ENCODE measurements around the gene TEX26. TPM values are rescaled to one million over a fixed set of nuclear protein-coding genes. Genes with fewer than 3 reads are reported as not detected.

Gene TEX26
- total and polyA plus RNA-seq, 2 donors, result 0.16 TPM; not detected in 1

DNA sequence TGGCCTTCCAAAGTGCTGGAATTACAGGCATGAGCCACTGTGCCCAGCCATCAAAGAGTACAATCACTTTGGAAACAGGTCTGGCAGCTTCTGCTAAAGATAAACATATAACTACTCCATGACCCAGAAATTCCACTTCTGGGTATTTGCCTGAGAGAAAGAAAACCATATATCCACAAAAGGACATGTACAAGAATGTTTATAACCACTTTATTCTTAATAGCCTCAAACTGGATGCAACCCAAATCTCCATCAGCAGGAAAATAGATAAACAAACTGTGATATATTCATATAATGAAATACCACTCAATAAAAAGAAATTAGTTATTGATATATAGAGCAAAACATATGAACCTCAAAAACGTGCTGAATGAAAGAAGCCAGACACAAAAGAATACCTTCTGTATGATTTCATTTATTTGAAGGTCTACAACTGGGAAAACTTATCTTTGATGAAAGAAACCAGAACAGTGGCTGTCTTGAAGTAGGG, 40.5 kb downstream of the TEX26 start:
- Histone ChIP-seq H3K27ac (ENCODE audit: low read depth) (no peak overlapping the region), H3K36me3 (ENCODE audit: insufficient read depth) (no peaks in the 10 kb centered on the region), H3K4me1 (ENCODE audit: insufficient read depth) (no peaks in the 10 kb centered on the region), H3K4me3 (ENCODE audit: low read depth, low read length) (no peak overlapping the region)
- 12% methylated on average over 1 of the region's 1 CpG for WGBS
- DNase-seq (ENCODE audit: extremely low spot score), result peak; percentile 35

DNA sequence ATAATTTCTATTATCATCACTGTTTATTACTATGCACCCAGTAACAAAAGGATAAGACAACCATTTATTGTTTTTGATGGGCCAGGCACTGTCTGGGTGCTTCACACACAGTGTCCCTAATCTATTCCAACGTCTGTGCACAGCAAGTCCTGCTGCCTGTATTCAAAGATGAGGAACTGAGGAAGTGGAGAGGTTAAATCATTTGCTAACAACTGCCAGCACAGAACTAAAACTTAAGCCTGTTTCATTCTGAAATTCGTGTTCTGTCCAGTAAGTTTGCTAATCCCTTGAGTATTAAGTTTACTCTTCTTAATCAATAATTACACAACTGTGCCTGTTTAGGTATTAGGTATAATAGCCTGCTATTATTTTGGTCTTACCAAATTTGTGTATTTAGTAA, 41.9 kb downstream of the TEX26 start:
- Histone ChIP-seq H3K36me3 (ENCODE audit: insufficient read depth) (no peaks in the 10 kb centered on the region), H3K4me3 (ENCODE audit: low read depth, low read length) (no peak overlapping the region), H3K4me1 (ENCODE audit: insufficient read depth) (no peaks in the 10 kb centered on the region), H3K27ac (ENCODE audit: low read depth) (no peak overlapping the region)
- 27% methylated on average over 2 of the region's 2 CpGs for whole genome bisulfite sequencing
- no peak for DNase-seq (ENCODE audit: extremely low spot score)

DNA sequence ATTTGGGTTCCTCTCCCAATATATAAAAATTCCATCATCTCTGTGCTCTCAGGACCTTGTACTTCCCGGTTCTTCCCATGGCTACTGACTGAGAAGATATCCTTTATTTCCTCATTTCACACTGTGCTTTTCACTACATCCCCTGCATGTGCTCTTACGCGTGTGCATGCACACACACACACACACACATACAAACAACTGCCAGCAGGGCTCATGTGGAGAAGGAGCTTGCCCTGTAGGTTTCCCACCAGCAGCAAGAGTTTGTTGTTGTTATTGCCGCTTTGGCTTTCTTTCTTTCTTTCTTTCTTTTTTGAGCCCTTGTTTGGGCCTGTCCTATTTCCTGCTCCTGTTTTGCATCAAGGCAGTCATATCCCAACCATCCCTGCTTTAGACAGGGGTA, 43.6 kb downstream of the TEX26 start:
- WGBS, result 74% methylated on average over 4 of the region's 4 CpGs
- no peaks in the 10 kb centered on the region for H3K4me1 ChIP-seq (ENCODE audit: insufficient read depth)
- H3K27ac ChIP-seq (ENCODE audit: low read depth), result no peak overlapping the region
- H3K36me3 ChIP-seq (ENCODE audit: insufficient read depth), result no peaks in the 10 kb centered on the region
- H3K4me3 ChIP-seq (ENCODE audit: low read depth, low read length), result no peak overlapping the region
- no peak for DNase-seq (ENCODE audit: extremely low spot score)

DNA sequence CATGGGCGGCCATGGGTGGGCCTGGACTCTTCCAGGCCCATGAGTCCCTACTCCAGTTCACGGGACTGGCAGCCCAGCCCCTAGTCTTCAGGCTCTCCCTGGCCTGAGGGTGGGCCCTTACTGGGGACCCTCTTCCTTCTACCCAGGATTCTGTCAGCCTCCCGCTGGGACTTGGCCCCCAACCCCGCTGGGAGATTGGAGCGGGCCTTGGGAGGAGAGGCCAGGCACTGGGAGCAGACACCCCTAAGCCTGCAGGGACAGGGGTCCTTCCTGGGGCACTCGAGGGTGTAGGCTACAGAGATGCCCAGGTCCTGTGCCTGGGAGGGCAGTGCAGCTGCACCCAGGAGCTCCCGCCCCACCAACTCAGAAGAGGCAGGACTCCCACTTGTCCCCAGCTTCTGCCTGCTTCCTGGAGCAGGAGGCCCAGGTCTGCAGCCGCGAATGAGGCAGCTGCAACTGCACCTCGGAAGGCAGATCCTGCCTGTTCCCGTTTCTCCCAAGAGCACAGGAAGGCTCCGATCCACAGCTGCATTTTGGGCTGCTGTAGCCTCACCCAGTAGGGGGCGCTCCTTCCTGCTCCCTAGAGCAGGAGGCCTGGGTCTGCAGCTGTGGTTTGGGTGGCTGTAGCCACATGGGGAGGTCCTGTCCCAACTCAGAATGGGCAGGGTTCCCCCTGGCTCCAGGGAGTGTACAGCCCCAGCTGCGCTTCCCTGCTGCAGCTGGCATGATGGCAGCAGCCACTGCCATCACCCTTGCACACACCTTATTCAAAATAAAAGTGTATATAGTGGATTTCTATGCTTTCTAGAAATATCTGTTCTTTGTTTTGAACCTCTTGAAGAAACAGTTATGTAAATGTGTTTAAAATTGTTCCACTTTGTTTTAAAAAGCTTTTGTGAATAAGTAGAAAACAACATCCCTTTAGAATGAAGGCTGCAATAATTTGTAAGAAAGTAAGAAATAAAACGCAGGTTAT, 46.8 kb downstream of the TEX26 start:
- no peak overlapping the region for H3K27ac ChIP-seq (ENCODE audit: low read depth)
- DNase-seq (ENCODE audit: extremely low spot score), result no peak
- 70% methylated on average over 15 of the region's 15 CpGs for WGBS
- no peaks in the 10 kb centered on the region for H3K4me1 ChIP-seq (ENCODE audit: insufficient read depth)
- no peak overlapping the region for H3K4me3 ChIP-seq (ENCODE audit: low read depth, low read length)
- no peaks in the 10 kb centered on the region for H3K36me3 ChIP-seq (ENCODE audit: insufficient read depth)

DNA sequence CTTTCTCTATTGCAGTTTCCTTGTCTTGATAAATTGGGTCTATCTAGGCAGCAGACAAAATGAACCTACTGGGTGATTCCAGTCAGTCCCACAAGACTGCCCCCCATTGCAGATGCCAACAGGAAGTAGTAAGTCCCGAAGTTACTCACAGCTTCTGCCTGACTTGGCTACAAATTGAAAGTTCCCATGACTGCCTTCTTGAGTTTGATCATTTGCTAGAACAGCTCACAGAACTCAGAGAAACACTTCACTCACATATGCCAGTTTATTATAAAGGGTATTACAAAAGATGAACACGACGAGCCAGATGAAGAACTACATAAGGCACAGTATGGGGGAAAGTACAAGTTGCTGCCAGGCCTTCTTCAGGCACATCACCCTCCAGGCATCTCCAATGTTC, 50.0 kb downstream of the TEX26 start:
- DNase-seq (ENCODE audit: extremely low spot score), result no peak
- no peaks in the 10 kb centered on the region for H3K4me1 ChIP-seq (ENCODE audit: insufficient read depth)
- H3K27ac ChIP-seq (ENCODE audit: low read depth), result no peak overlapping the region
- no peak overlapping the region for H3K4me3 ChIP-seq (ENCODE audit: low read depth, low read length)
- 75% methylated on average over 3 of the region's 3 CpGs for WGBS
- no peaks in the 10 kb centered on the region for H3K36me3 ChIP-seq (ENCODE audit: insufficient read depth)

DNA sequence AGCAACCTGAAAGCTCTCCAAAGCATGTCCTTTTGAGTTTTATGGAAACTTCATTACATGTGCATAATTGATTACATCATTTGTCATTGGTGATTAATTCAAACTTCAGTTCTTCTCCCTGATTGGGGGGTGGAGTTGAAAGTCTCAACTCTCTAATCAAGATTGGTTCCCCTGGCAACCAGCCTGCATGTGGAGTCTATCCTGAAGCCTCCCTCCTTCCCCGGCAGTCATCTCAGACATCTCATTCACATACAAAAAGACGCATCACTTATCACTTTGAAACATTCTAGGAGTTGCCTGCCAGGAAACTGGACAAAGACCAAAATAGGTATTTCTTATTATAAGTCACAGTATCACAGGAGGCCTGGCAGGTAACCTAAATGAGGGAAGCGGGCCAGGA, 50.5 kb downstream of the TEX26 start:
- H3K36me3 ChIP-seq (ENCODE audit: insufficient read depth), result no peaks in the 10 kb centered on the region
- 92% methylated on average over 3 of the region's 3 CpGs for WGBS
- no peak overlapping the region for H3K27ac ChIP-seq (ENCODE audit: low read depth)
- H3K4me1 ChIP-seq (ENCODE audit: insufficient read depth), result no peaks in the 10 kb centered on the region
- DNase-seq (ENCODE audit: extremely low spot score), result no peak
- H3K4me3 ChIP-seq (ENCODE audit: low read depth, low read length), result no peak overlapping the region

DNA sequence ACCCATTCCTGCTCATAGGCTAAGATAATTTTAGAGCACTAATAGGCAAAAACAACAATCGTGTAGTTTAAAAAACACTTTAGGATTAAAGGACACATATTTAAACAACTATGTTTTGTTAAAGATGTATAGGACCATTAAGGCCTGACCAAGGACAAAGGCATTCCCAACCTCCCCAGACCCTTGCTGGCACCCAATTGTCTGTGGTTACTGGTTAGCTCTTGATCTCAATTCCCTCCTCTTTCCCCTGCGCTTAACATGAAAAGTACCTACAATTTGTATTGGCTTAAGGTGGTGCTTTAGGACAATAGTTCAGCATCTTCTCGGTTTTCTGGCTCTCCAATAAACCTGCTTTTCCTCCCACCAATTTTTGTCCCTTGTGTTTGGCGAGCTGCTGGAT, 51.0 kb downstream of the TEX26 start:
- Histone ChIP-seq H3K27ac (ENCODE audit: low read depth) (no peak overlapping the region), H3K4me1 (ENCODE audit: insufficient read depth) (no peaks in the 10 kb centered on the region), H3K36me3 (ENCODE audit: insufficient read depth) (no peaks in the 10 kb centered on the region), H3K4me3 (ENCODE audit: low read depth, low read length) (no peak overlapping the region)
- DNase-seq (ENCODE audit: extremely low spot score), result no peak
- 83% methylated on average over 4 of the region's 4 CpGs for WGBS

DNA sequence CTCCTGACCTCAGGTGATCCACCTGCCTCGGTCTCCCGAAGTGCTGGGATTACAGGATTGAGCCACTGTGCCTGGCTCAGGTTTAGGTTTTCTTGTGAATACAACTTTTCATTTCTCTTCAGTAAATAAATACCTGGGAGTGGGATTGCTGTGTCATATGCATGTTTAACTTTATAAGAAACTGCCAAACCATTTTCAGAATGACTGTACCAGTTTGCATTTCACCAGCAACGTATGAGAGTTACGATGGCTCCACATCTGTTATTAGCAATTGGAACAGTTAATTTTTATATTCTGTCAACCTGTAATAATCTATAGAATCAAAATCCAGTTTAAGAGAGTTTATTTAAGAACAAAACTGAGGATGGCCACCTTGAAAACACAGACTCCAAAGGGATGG, 52.2 kb downstream of the TEX26 start:
- no peak overlapping the region for H3K4me3 ChIP-seq (ENCODE audit: low read depth, low read length)
- DNase-seq (ENCODE audit: extremely low spot score), result no peak
- no peaks in the 10 kb centered on the region for H3K4me1 ChIP-seq (ENCODE audit: insufficient read depth)
- no peaks in the 10 kb centered on the region for H3K36me3 ChIP-seq (ENCODE audit: insufficient read depth)
- no peak overlapping the region for H3K27ac ChIP-seq (ENCODE audit: low read depth)
- WGBS, result 90% methylated on average over 4 of the region's 4 CpGs

DNA sequence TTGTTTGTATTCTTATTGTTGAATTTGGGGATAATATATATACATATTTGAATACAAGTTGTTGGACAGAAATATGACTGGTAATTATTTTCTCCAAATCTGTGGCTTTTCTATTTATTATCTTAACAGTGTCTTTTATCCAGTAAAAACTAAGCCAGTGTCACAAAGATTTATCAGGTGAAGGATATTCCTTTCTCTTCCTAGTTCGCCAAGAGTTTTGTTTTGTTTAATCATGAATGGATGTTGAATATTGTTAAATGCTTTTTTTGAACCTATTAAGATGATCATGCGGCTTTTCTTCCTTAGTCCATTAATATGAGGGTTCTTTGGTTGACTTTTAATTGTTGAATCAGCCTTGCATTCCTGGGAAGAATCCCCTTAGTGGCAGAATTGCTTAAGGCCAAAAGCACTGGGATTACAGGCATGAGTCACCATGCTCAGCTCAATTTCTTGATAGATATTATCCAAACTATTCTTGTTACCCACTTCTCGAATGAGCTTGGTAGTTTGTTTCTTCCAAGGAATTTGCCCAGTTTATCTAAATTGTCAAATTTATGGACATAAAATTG, 53.3 kb downstream of the TEX26 start:
- WGBS, result 59% methylated on average over 3 of the region's 3 CpGs
- no peak for DNase-seq (ENCODE audit: extremely low spot score)
- H3K36me3 ChIP-seq (ENCODE audit: insufficient read depth), result no peaks in the 10 kb centered on the region
- no peaks in the 10 kb centered on the region for H3K4me1 ChIP-seq (ENCODE audit: insufficient read depth)
- no peak overlapping the region for H3K27ac ChIP-seq (ENCODE audit: low read depth)
- H3K4me3 ChIP-seq (ENCODE audit: low read depth, low read length), result no peak overlapping the region

DNA sequence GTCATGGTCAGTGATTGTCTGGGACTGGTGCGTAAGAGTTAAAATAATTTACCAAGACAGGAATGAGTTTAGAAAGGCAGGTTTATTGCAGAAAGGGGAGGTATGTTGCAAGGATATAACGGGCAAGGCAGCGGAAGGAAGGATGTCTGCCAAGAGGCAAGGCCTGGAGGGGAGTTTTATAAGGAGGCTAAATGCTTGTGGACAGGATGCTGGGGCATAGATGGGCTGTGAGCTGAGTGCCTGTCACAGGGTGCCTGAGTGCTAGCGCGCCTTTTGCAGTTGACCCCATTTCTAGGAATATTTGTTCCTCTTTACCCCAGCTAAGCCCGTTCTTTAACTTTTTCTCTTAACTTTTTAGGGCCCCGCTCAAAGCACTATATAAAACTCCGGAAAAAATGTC, 58.7 kb downstream of the TEX26 start:
- Histone ChIP-seq H3K27ac (ENCODE audit: low read depth) (no peak overlapping the region), H3K4me1 (ENCODE audit: insufficient read depth) (no peaks in the 10 kb centered on the region), H3K36me3 (ENCODE audit: insufficient read depth) (no peaks in the 10 kb centered on the region), H3K4me3 (ENCODE audit: low read depth, low read length) (no peak overlapping the region)
- no peak for DNase-seq (ENCODE audit: extremely low spot score)
- WGBS, result 80% methylated on average over 8 of the region's 8 CpGs

DNA sequence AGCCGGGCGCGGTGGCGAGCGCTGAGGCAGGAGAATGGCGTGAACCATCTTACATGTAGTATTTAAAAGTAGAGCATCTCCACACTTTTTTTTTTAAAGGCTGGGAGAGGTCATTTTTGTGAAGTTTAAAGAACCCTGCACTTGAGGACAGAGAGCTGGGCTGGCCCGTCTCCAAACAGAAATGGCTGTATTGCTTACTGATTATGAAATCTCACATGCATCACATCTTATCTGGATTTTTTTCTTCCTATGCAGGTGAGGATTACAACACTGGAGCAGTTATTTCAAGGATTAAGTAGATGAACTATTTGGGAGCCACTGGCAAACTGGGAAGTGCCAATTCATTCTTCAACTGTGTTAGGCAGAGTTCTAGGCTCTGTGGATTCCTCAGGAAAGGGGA, 59.5 kb downstream of the TEX26 start:
- WGBS, result 96% methylated on average over 7 of the region's 7 CpGs

DNA sequence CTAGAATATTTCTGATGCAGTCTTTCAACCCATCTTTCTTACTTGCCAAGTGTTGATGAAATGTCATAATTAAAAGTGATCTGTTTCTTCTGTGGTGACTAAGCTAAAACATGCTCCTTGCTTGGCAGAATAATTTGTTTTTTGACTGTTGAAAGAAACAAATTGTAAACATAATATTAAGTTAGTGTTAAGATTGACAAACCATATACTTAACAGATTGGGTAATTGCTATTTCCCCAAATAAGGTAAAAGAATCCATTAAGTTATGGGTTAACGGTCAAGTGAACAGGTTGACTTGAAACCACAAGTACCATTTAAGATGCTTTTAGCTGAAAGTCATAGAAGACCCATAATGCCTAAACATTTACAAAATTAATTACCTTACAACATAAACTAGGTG, 62.9 kb downstream of the TEX26 start:
- no peak overlapping the region for H3K4me3 ChIP-seq (ENCODE audit: low read depth, low read length)
- H3K27ac ChIP-seq (ENCODE audit: low read depth), result no peak overlapping the region
- DNase-seq (ENCODE audit: extremely low spot score), result no peak
- no peaks in the 10 kb centered on the region for H3K4me1 ChIP-seq (ENCODE audit: insufficient read depth)
- WGBS, result 100% methylated on average over 1 of the region's 1 CpG
- no peaks in the 10 kb centered on the region for H3K36me3 ChIP-seq (ENCODE audit: insufficient read depth)

More for the DNA sequence above, 59.5 kb downstream of the TEX26 start:
- Histone ChIP-seq H3K4me1 (ENCODE audit: insufficient read depth) (no peaks in the 10 kb centered on the region), H3K27ac (ENCODE audit: low read depth) (no peak overlapping the region), H3K36me3 (ENCODE audit: insufficient read depth) (no peaks in the 10 kb centered on the region), H3K4me3 (ENCODE audit: low read depth, low read length) (no peak overlapping the region)
- no peak for DNase-seq (ENCODE audit: extremely low spot score)

DNA sequence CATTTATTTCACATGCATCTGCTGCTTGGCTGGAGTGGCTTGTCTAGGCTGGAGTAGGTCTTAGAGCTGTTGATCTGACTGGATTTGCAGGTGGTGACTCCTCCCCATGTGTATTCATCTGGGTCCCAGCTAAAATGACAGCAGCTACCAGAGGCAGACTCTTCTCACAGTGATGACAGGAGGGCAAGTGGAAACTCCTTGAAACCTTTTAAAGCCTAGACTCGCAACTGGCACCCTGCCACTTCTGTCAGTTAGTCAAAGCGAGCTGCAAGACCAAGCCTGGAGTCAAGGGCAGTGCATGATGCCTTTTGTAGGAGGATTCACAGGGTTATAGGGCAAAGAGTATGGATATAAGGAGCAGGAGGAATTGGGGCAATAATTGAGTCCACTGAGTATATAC, 65.2 kb downstream of the TEX26 start:
- Histone ChIP-seq H3K4me1 (ENCODE audit: insufficient read depth) (no peaks in the 10 kb centered on the region), H3K27ac (ENCODE audit: low read depth) (no peak overlapping the region), H3K4me3 (ENCODE audit: low read depth, low read length) (no peak overlapping the region), H3K36me3 (ENCODE audit: insufficient read depth) (no peaks in the 10 kb centered on the region)
- WGBS, result 37% methylated on average over 2 of the region's 2 CpGs
- no peak for DNase-seq (ENCODE audit: extremely low spot score)

Data from urinary bladder (tissue), 4 donors.